ENCODE results near the gene CNOT3. TPM values are rescaled to one million over a fixed set of nuclear protein-coding genes. Genes with fewer than 3 reads are reported as not detected.

Gene CNOT3
- total RNA-seq, 4 donors from 2014 or later, result 19.5 to 56.9 (median 37.1) TPM

- WGBS, 2 donors, result 26 to 42% methylated on average over 16 to 28 of the region's 31 CpGs
- H3K4me3 ChIP-seq (ENCODE audit: low read depth, poor library complexity, severe bottlenecking), result peak overlapping the region; percentile 91
- no peak for TF ChIP-seq CTCF (IDR thresholded peaks at IDR 0.05)
- no peak for TF ChIP-seq POLR2A (IDR thresholded peaks at IDR 0.05)
- intact Hi-C loops (cut with DNase I; ENCODE audit: low total_unique reads), result no loop called here
- no peak for DNase-seq (ENCODE audit: low spot score in 2 of 2)
Observed at GRCh38 chr19:54138489-54139256, 1.1 kb downstream of the CNOT3 start.

DNA sequence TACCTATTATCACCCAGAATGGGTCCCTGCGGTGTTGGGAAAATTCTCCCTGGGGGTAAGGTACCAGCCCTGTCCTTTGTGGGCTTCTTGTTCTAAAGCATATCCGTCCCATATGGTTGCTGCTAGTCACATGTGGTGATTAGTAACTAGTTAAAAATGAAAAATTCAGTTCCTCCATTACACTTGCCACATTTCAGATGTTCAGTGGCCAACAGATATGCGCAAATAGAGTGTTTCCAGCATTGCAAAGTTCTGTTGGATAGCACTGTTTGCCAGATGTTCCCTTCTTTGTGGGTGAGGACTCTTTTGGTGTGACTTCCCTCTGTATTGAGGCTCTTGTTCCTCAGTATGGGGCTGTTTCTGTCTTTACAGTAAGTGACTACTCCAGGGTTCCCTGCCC lies 3.8 kb downstream of the CNOT3 start:
- TF ChIP-seq CTCF (IDR thresholded peaks at IDR 0.05) (no peak), POLR2A (IDR thresholded peaks at IDR 0.05) (no peak)
- no peak for DNase-seq (ENCODE audit: low spot score in 2 of 2)
- WGBS, 2 donors, result 58 to 74% methylated on average over 3 of the region's 3 CpGs
- H3K4me3 ChIP-seq (ENCODE audit: low read depth, poor library complexity, severe bottlenecking), result no peak overlapping the region
- intact Hi-C loops (cut with DNase I; ENCODE audit: low total_unique reads), result no loop called here

DNA sequence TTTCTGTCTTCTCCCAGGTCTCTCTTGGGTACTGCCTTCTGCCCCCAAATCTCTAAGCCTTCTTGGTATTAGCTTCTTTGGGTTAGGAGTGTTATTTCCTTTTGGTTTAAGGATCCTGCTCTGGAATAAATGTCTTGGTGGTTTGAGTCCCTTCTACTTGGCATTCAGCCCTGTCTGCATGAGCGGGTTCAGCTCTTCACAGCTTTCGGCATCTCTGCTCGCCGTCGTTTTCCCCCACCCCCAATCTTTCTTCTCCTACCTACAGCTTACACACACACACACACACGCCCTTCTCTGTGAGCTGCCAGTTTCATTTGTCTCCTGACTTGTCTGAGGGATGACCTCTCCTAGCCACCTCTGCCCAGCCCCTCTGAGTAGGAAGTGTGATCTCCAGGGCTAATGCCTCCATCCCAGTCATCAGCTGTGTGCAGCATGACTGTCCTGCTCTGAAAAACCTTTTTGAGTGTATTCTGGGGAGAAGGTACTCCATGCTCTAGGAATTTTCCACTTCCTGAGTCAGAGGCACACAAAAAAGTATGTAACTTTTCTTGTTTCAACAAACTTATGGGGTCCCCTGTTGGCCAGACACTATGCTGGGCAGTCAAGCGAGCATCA lies 4.7 kb downstream of the CNOT3 start:
- 75 to 86% methylated on average over 7 of the region's 7 CpGs for WGBS, 2 donors
- no peak for TF ChIP-seq POLR2A (IDR thresholded peaks at IDR 0.05)
- TF ChIP-seq CTCF (IDR thresholded peaks at IDR 0.05), result no peak
- intact Hi-C loops (cut with DNase I; ENCODE audit: low total_unique reads), result no loop called here
- DNase-seq (ENCODE audit: low spot score in 2 of 2), result no peak
- H3K4me3 ChIP-seq (ENCODE audit: low read depth, poor library complexity, severe bottlenecking), result no peak overlapping the region

DNA sequence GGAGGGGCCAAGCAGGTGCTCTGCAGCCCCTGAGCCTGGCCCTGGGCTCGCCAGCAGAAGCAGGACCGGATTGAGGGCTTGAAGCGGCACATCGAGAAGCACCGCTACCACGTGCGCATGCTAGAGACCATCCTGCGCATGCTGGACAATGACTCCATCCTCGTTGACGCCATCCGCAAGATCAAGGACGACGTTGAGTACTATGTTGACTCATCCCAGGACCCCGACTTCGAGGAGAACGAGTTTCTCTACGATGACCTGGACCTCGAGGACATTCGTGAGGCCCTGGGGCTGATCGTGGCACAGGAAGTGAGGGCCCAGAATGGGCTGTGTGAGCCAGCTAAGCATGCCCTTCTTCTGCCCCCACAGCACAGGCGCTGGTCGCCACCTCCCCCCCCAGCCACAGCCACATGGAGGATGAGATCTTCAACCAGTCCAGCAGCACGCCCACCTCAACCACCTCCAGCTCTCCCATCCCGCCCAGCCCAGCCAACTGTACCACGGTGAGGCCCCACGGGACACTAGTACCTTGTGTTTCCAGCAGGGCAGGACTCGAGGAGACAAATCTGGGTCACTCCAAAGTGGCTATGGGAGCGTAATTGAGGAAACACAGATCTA lies 8.1 kb downstream of the CNOT3 start:
- no peak for TF ChIP-seq POLR2A (IDR thresholded peaks at IDR 0.05)
- TF ChIP-seq CTCF (IDR thresholded peaks at IDR 0.05), result no peak
- no peak overlapping the region for H3K4me3 ChIP-seq (ENCODE audit: low read depth, poor library complexity, severe bottlenecking)
- intact Hi-C loops (cut with DNase I; ENCODE audit: low total_unique reads), result no loop called here
- no peak for DNase-seq (ENCODE audit: low spot score in 2 of 2)
- 85 to 86% methylated on average over 28 of the region's 28 CpGs for WGBS, 2 donors

DNA sequence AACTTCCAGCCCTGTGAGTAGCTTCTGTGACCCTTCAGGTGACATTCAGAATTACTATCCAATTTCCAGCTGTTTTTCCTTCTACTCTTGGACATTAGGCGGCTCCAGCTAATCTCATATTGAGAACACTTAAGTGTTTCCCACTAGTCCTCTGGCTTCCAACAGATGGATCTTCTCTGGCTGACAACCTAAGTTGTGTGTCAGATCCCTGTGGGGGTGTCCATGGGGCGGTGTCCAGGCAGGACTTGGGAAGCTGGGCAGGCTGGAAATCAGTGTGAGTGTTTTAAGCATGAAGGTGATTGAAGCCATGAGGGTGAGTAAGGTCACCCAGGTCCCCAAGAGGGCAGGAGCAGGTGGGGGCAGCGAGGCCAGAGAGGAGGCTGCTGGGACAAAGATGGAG lies 10.1 kb downstream of the CNOT3 start:
- intact Hi-C loops (cut with DNase I; ENCODE audit: low total_unique reads), result no loop called here
- DNase-seq (ENCODE audit: low spot score in 2 of 2), result no peak
- no peak for TF ChIP-seq CTCF (IDR thresholded peaks at IDR 0.05)
- TF ChIP-seq POLR2A (IDR thresholded peaks at IDR 0.05), result no peak
- WGBS, 2 donors, result 78 to 92% methylated on average over 3 of the region's 3 CpGs
- H3K4me3 ChIP-seq (ENCODE audit: low read depth, poor library complexity, severe bottlenecking), result no peak overlapping the region

All from lower leg skin (tissue), 4 donors.